ENCODE data around the gene ANKRD11.

The ANKRD11 gene

GRCh38 chr16:89278441-89279240, 211.7 kb downstream of the ANKRD11 start:
- Histone ChIP-seq H3K79me2 (ENCODE audit: insufficient read depth, low read length) (no peaks in the 10 kb centered on the region), H3K4me1 (ENCODE audit: insufficient read depth, low read length, poor library complexity, severe bottlenecking) (no peaks in the 10 kb centered on the region), H3F3A (ENCODE audit: low read depth) (no peaks in the 10 kb centered on the region), H3K4me3 (ENCODE audit: low read length, poor library complexity, severe bottlenecking) (no peak overlapping the region), H3K36me3 (ENCODE audit: insufficient read depth, low read length) (peaks cover 16% of the 10 kb centered on the region; the same call in 1 of the 2 replicates), H3K9me3 (ENCODE audit: insufficient read depth, low read depth, low read length) (no peaks in the 10 kb centered on the region), H3K27me3 (ENCODE audit: insufficient read depth, low read length, poor library complexity, severe bottlenecking) (no peaks in the 10 kb centered on the region), H2AFZ (ENCODE audit: low read length) (no peak overlapping the region), H4K20me1 (ENCODE audit: insufficient read depth, low read length, poor library complexity, severe bottlenecking) (no peaks in the 10 kb centered on the region), H3K9me2 (replicated peaks; ENCODE audit: low read depth, low read length) (no peaks in the 10 kb centered on the region), H3K4me2 (ENCODE audit: low read depth, low read length, poor library complexity, severe bottlenecking) (no peak overlapping the region), H3K9ac (ENCODE audit: low read depth, low read length, poor library complexity, severe bottlenecking) (no peak overlapping the region)
- TF ChIP-seq EZH2phosphoT487 (IDR thresholded peaks at IDR 0.05; ENCODE audit: borderline replicate concordance), result no peak
- TF ChIP-seq, protein P1, sequence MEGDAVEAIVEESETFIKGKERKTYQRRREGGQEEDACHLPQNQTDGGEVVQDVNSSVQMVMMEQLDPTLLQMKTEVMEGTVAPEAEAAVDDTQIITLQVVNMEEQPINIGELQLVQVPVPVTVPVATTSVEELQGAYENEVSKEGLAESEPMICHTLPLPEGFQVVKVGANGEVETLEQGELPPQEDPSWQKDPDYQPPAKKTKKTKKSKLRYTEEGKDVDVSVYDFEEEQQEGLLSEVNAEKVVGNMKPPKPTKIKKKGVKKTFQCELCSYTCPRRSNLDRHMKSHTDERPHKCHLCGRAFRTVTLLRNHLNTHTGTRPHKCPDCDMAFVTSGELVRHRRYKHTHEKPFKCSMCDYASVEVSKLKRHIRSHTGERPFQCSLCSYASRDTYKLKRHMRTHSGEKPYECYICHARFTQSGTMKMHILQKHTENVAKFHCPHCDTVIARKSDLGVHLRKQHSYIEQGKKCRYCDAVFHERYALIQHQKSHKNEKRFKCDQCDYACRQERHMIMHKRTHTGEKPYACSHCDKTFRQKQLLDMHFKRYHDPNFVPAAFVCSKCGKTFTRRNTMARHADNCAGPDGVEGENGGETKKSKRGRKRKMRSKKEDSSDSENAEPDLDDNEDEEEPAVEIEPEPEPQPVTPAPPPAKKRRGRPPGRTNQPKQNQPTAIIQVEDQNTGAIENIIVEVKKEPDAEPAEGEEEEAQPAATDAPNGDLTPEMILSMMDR (conservative IDR thresholded peaks at IDR 0.05; ENCODE audit: low read length), result no peak

DNA sequence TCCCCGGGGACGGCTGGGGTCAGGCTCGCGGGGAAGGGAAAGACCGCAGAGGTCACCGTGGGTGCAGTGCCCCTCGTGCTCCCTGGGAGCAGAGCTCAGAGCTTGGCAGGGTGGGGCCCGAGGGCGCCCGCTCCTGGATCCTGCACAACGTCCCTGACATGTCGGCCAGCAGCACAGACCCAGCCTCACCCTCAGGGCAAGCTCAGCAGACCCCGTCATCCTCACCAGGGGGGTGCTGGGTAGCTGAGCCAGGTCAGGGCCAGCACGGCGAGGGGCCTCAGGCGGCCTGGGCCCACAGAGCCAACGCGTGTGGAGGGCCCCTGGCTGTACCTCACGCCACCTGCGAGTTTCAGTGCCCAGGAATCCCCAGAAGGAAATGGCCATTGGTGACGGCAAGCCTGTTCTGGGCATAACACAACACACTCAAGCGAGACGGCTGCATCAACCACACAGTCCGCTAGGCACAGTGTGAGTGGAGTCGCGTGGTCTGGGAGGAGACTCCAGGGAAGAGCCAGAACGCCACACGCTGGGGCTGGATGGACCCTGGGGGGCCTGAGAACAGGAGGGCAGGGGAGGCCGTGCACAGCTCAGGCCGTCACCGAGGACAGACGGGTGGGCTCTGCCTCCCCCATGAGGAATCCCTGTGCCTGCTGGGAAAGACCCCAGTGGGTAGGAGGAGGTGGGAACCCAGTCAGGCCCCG, 212.6 kb downstream of the ANKRD11 start:
- Histone ChIP-seq H3K9ac (ENCODE audit: low read depth, low read length, poor library complexity, severe bottlenecking) (no peak overlapping the region), H3K4me1 (ENCODE audit: insufficient read depth, low read length, poor library complexity, severe bottlenecking) (no peaks in the 10 kb centered on the region), H3K79me2 (ENCODE audit: insufficient read depth, low read length) (no peaks in the 10 kb centered on the region), H3K9me3 (ENCODE audit: insufficient read depth, low read depth, low read length) (no peaks in the 10 kb centered on the region), H3F3A (ENCODE audit: low read depth) (no peaks in the 10 kb centered on the region), H4K20me1 (ENCODE audit: insufficient read depth, low read length, poor library complexity, severe bottlenecking) (no peaks in the 10 kb centered on the region), H3K9me2 (replicated peaks; ENCODE audit: low read depth, low read length) (no peaks in the 10 kb centered on the region), H3K36me3 (ENCODE audit: insufficient read depth, low read length) (peaks cover 16% of the 10 kb centered on the region; the same call in 1 of the 2 replicates), H2AFZ (ENCODE audit: low read length) (no peak overlapping the region), H3K4me3 (ENCODE audit: low read length, poor library complexity, severe bottlenecking) (no peak overlapping the region), H3K4me2 (ENCODE audit: low read depth, low read length, poor library complexity, severe bottlenecking) (no peak overlapping the region), H3K27me3 (ENCODE audit: insufficient read depth, low read length, poor library complexity, severe bottlenecking) (no peaks in the 10 kb centered on the region)
- TF ChIP-seq EZH2phosphoT487 (IDR thresholded peaks at IDR 0.05; ENCODE audit: borderline replicate concordance), result no peak
- TF ChIP-seq, protein P1 (conservative IDR thresholded peaks at IDR 0.05; ENCODE audit: low read length), result no peak

GRCh38 chr16:89277049-89277448, 213.3 kb downstream of the ANKRD11 start:
- H3K79me2 ChIP-seq (ENCODE audit: insufficient read depth, low read length), result no peaks in the 10 kb centered on the region
- H3K36me3 ChIP-seq (ENCODE audit: insufficient read depth, low read length), result peaks cover 20% of the 10 kb centered on the region; the same call in 1 of the 2 replicates
- H4K20me1 ChIP-seq (ENCODE audit: insufficient read depth, low read length, poor library complexity, severe bottlenecking), result no peaks in the 10 kb centered on the region

More at GRCh38 chr16:89277049-89277448, 213.3 kb downstream of the ANKRD11 start:
- Histone ChIP-seq H3K9me3 (ENCODE audit: insufficient read depth, low read depth, low read length) (no peaks in the 10 kb centered on the region), H2AFZ (ENCODE audit: low read length) (no peak overlapping the region), H3K4me1 (ENCODE audit: insufficient read depth, low read length, poor library complexity, severe bottlenecking) (no peaks in the 10 kb centered on the region), H3K9ac (ENCODE audit: low read depth, low read length, poor library complexity, severe bottlenecking) (no peak overlapping the region), H3F3A (ENCODE audit: low read depth) (no peaks in the 10 kb centered on the region), H3K4me3 (ENCODE audit: low read length, poor library complexity, severe bottlenecking) (no peak overlapping the region), H3K9me2 (replicated peaks; ENCODE audit: low read depth, low read length) (no peaks in the 10 kb centered on the region), H3K4me2 (ENCODE audit: low read depth, low read length, poor library complexity, severe bottlenecking) (no peak overlapping the region), H3K27me3 (ENCODE audit: insufficient read depth, low read length, poor library complexity, severe bottlenecking) (no peaks in the 10 kb centered on the region)
- TF ChIP-seq EZH2phosphoT487 (IDR thresholded peaks at IDR 0.05; ENCODE audit: borderline replicate concordance), result no peak
- TF ChIP-seq, protein P1 (conservative IDR thresholded peaks at IDR 0.05; ENCODE audit: low read length), result no peak

All from Loucy (cell line).